Measurements from ENCODE around the gene FPR3.

FPR3 gene

GRCh38 chr19:51815043-51815442 is 20.1 kb downstream of the FPR3 start:
- DNase-seq (ENCODE audit: low read depth in 2 of 2), result no peak
- no peak for TF ChIP-seq CTCF (IDR thresholded peaks at IDR 0.05; ENCODE audit: low read depth, low read length)
- no peak overlapping the region for H3K4me3 ChIP-seq (replicated peaks in 1 of 2; ENCODE audit: low read depth in 2 of 2, low read length in 2 of 2)

DNA sequence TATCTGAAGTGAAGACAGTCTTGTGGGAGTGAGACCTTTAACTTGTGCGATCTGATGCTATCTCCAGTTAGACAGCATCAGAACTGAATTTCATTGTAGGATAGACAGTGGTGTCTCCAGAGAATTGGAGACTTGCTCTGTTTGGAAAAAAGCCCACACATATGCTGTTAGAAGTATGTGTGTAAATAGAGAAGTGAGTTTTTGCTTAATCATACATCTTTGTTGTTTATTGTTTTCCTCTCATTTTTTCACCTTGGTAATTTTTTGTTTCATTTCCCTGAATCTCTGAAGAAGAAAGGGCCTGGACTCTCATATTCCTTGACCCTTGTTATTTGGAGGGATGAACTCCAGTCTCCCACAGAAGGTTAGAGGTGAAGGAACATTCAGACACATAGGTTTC is 21.8 kb downstream of the FPR3 start:
- no peak for TF ChIP-seq CTCF (IDR thresholded peaks at IDR 0.05; ENCODE audit: low read depth, low read length)
- no peak for DNase-seq (ENCODE audit: low read depth in 2 of 2)
- H3K4me3 ChIP-seq (replicated peaks in 1 of 2; ENCODE audit: low read depth in 2 of 2, low read length in 2 of 2), result no peak overlapping the region

DNA sequence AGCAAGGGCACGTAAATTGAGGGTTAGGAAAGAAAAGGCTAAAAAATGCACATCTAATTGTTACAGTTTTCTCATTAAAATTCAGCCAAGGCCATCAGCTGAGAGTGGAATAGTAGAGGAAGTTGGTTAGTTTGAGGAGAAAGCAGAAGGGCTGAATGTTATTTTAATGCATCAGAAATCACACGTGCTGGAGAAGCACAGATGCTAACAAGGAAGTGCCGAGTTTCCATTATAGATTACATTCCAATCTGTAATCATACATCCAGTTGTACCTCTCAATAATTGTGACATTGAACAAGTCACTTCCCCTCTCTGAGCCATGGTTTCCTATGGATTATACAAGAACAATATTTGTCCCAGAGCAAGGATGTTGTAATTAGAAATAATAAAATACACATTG is 25.1 kb downstream of the FPR3 start:
- DNase-seq (ENCODE audit: low read depth in 2 of 2), result no peak
- H3K4me3 ChIP-seq (replicated peaks in 1 of 2; ENCODE audit: low read depth in 2 of 2, low read length in 2 of 2), result no peak overlapping the region
- no peak for TF ChIP-seq CTCF (IDR thresholded peaks at IDR 0.05; ENCODE audit: low read depth, low read length)

GRCh38 chr19:51820831-51821446 is 26.0 kb downstream of the FPR3 start:
- TF ChIP-seq CTCF (IDR thresholded peaks at IDR 0.05; ENCODE audit: low read depth, low read length), result no peak
- no peak for DNase-seq (ENCODE audit: low read depth in 2 of 2)
- H3K4me3 ChIP-seq (replicated peaks in 1 of 2; ENCODE audit: low read depth in 2 of 2, low read length in 2 of 2), result no peak overlapping the region

DNA sequence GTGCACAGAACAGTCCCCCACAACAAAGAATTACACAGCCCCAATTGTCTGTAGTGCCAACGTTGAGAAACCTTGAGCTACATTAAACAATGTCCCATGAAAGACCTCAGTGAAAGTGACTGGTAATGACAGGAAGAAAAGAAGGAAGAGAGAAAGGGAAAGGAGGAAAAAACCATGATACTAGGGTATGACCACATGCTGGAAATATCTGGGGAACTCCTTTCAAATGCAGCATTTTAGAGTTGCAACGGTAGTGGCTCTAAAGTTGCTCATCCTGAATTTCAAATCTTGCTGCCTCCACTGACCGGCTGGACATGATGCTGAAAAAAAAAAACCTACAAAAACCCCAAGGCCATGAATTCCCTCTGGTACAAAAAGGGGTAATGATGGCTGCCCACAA is 26.5 kb downstream of the FPR3 start:
- no peak for TF ChIP-seq CTCF (IDR thresholded peaks at IDR 0.05; ENCODE audit: low read depth, low read length)
- no peak for DNase-seq (ENCODE audit: low read depth in 2 of 2)
- no peak overlapping the region for H3K4me3 ChIP-seq (replicated peaks in 1 of 2; ENCODE audit: low read depth in 2 of 2, low read length in 2 of 2)

DNA sequence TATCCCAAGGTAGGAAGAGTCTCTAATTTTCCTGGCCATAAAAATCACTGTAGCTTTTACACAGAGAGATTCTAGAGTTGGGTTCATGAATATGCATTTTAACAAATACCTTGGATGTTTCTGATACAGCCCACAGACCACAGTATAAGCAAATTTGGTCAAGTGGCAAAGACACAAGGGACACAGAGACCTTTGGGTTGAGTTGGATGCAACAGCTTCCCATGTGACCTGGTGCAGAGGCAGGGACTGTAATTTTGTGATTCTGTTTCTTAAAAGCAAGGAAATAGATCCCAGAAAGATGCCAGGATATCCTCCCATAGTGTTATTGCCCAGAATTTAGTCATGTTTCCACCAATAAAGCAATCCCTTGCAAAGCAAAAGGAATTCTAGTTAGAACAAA is 27.0 kb downstream of the FPR3 start:
- DNase-seq (ENCODE audit: low read depth in 2 of 2), result peak in 1 of 2 donors; percentile 32
- H3K4me3 ChIP-seq (replicated peaks in 1 of 2; ENCODE audit: low read depth in 2 of 2, low read length in 2 of 2), result no peak overlapping the region
- no peak for TF ChIP-seq CTCF (IDR thresholded peaks at IDR 0.05; ENCODE audit: low read depth, low read length)

GRCh38 chr19:51822325-51822724 is 27.4 kb downstream of the FPR3 start:
- no peak overlapping the region for H3K4me3 ChIP-seq (replicated peaks in 1 of 2; ENCODE audit: low read depth in 2 of 2, low read length in 2 of 2)
- TF ChIP-seq CTCF (IDR thresholded peaks at IDR 0.05; ENCODE audit: low read depth, low read length), result no peak
- peak; percentile 70 to 71 for DNase-seq (ENCODE audit: low read depth in 2 of 2)

Data from cardiac fibroblast (primary cell).